ENCODE measurements around the gene TUBB.

GRCh38 chr6:30716879-30717128 lies 3.3 kb upstream of the TUBB start:
- TF ChIP-seq RARB (CRISPR knock-in tag; IDR thresholded peaks at IDR 0.05) (no peak), PPARA (CRISPR knock-in tag; IDR thresholded peaks at IDR 0.05; ENCODE audit: borderline replicate concordance) (no peak), TOX (CRISPR knock-in tag; IDR thresholded peaks at IDR 0.05; ENCODE audit: borderline replicate concordance) (no peak), ZFP3 (CRISPR knock-in tag; IDR thresholded peaks at IDR 0.05) (no peak), TCF4 (CRISPR knock-in tag; IDR thresholded peaks at IDR 0.05; ENCODE audit: borderline replicate concordance) (no peak), ZFP30 (CRISPR knock-in tag; IDR thresholded peaks at IDR 0.05) (no peak), CREB5 (CRISPR knock-in tag; IDR thresholded peaks at IDR 0.05; ENCODE audit: low read depth) (no peak), SNAI2 (CRISPR knock-in tag; IDR thresholded peaks at IDR 0.05) (no peak), CSDC2 (CRISPR knock-in tag; IDR thresholded peaks at IDR 0.05) (no peak), ARNTL (CRISPR knock-in tag; IDR thresholded peaks at IDR 0.05; ENCODE audit: borderline replicate concordance, low read depth) (no peak)
- TF ChIP-seq, protein P1, sequence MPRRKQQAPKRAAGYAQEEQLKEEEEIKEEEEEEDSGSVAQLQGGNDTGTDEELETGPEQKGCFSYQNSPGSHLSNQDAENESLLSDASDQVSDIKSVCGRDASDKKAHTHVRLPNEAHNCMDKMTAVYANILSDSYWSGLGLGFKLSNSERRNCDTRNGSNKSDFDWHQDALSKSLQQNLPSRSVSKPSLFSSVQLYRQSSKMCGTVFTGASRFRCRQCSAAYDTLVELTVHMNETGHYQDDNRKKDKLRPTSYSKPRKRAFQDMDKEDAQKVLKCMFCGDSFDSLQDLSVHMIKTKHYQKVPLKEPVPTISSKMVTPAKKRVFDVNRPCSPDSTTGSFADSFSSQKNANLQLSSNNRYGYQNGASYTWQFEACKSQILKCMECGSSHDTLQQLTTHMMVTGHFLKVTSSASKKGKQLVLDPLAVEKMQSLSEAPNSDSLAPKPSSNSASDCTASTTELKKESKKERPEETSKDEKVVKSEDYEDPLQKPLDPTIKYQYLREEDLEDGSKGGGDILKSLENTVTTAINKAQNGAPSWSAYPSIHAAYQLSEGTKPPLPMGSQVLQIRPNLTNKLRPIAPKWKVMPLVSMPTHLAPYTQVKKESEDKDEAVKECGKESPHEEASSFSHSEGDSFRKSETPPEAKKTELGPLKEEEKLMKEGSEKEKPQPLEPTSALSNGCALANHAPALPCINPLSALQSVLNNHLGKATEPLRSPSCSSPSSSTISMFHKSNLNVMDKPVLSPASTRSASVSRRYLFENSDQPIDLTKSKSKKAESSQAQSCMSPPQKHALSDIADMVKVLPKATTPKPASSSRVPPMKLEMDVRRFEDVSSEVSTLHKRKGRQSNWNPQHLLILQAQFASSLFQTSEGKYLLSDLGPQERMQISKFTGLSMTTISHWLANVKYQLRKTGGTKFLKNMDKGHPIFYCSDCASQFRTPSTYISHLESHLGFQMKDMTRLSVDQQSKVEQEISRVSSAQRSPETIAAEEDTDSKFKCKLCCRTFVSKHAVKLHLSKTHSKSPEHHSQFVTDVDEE (CRISPR knock-in tag; IDR thresholded peaks at IDR 0.05), result no peak
- TF ChIP-seq, protein P2, sequence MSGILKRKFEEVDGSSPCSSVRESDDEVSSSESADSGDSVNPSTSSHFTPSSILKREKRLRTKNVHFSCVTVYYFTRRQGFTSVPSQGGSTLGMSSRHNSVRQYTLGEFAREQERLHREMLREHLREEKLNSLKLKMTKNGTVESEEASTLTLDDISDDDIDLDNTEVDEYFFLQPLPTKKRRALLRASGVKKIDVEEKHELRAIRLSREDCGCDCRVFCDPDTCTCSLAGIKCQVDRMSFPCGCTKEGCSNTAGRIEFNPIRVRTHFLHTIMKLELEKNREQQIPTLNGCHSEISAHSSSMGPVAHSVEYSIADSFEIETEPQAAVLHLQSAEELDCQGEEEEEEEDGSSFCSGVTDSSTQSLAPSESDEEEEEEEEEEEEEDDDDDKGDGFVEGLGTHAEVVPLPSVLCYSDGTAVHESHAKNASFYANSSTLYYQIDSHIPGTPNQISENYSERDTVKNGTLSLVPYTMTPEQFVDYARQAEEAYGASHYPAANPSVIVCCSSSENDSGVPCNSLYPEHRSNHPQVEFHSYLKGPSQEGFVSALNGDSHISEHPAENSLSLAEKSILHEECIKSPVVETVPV (CRISPR knock-in tag; IDR thresholded peaks at IDR 0.05), result no peak
- TF ChIP-seq, protein P3, sequence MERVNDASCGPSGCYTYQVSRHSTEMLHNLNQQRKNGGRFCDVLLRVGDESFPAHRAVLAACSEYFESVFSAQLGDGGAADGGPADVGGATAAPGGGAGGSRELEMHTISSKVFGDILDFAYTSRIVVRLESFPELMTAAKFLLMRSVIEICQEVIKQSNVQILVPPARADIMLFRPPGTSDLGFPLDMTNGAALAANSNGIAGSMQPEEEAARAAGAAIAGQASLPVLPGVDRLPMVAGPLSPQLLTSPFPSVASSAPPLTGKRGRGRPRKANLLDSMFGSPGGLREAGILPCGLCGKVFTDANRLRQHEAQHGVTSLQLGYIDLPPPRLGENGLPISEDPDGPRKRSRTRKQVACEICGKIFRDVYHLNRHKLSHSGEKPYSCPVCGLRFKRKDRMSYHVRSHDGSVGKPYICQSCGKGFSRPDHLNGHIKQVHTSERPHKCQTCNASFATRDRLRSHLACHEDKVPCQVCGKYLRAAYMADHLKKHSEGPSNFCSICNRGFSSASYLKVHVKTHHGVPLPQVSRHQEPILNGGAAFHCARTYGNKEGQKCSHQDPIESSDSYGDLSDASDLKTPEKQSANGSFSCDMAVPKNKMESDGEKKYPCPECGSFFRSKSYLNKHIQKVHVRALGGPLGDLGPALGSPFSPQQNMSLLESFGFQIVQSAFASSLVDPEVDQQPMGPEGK (CRISPR knock-in tag; IDR thresholded peaks at IDR 0.05; ENCODE audit: borderline replicate concordance), result no peak
